GM12878 (cell line): ENCODE results near the gene RABEP2. TPM values are rescaled to one million over a fixed set of nuclear protein-coding genes. Genes with fewer than 3 reads are reported as not detected.

Experiments
- ATF7 ChIP-seq: fragments of 450-650 bp; IDR thresholded peaks from 2 replicates; pipeline ENCODE4 v1.6.1; 2016; ENCODE audit warnings: low read depth, mild to moderate bottlenecking
- CBX3 ChIP-seq: fragments of 200-600 bp; sonication (generic); IDR thresholded peaks from 2 replicates; pipeline ENCODE4 v1.6.1; 2016; ENCODE audit warnings: low read depth, borderline replicate concordance
- CREB1 ChIP-seq: IDR thresholded peaks from 2 replicates; pipeline ENCODE4 v1.6.1; 2012; ENCODE audit warnings: low read depth, mild to moderate bottlenecking, inconsistent platforms
- EZH2 ChIP-seq: IDR thresholded peaks from 2 replicates; pipeline ENCODE4 v1.6.1; 2012; ENCODE audit warnings: low read depth, mild to moderate bottlenecking, control low read depth, inconsistent platforms, low read length, borderline replicate concordance; ENCODE audit not compliant: control insufficient read depth
- FOXM1 ChIP-seq: IDR thresholded peaks from 2 replicates; pipeline ENCODE4 v1.6.1; 2012; ENCODE audit warnings: low read depth, mild to moderate bottlenecking, inconsistent platforms, low read length, moderate library complexity
- GATAD2B ChIP-seq: fragments of 450-650 bp; conservative IDR thresholded peaks from 2 replicates; pipeline ENCODE4 v1.6.1; 2017; ENCODE audit warnings: low read depth, mild to moderate bottlenecking, moderate library complexity
- IRF5 ChIP-seq: fragments of 450-650 bp; IDR thresholded peaks from 2 replicates; pipeline ENCODE4 v1.6.1; 2017; ENCODE audit warnings: borderline replicate concordance
- MTA2 ChIP-seq: fragments of 450-650 bp; IDR thresholded peaks from 2 replicates; pipeline ENCODE4 v1.6.1; 2016; ENCODE audit warnings: low read depth, mild to moderate bottlenecking, moderate library complexity
- PAX5 ChIP-seq: IDR thresholded peaks from 2 replicates; pipeline ENCODE4 v1.6.1; 2011; ENCODE audit warnings: low read depth, low read length, borderline replicate concordance
- RAD21 ChIP-seq: IDR thresholded peaks from 2 replicates; pipeline ENCODE4 v1.6.1; 2011; ENCODE audit warnings: mild to moderate bottlenecking, low read depth, low read length, moderate library complexity; ENCODE audit not compliant: insufficient read depth
- RB1 ChIP-seq: fragments of 450-650 bp; formaldehyde crosslinking; IDR thresholded peaks from 2 replicates; pipeline ENCODE4 v1.6.1; 2017; ENCODE audit warnings: mild to moderate bottlenecking, borderline replicate concordance
- RUNX3 ChIP-seq: IDR thresholded peaks from 2 replicates; pipeline ENCODE4 v1.6.1; 2012; ENCODE audit warnings: low read length, inconsistent platforms
- SIX5 ChIP-seq: IDR thresholded peaks from 2 replicates; pipeline ENCODE4 v1.6.1; 2011; ENCODE audit warnings: mild to moderate bottlenecking, low read depth, low read length, moderate library complexity; ENCODE audit not compliant: severe bottlenecking
- STAT1 ChIP-seq: fragments of 450-650 bp; conservative IDR thresholded peaks from 2 replicates; pipeline ENCODE4 v1.6.1; 2014; ENCODE audit warnings: antibody characterized with exemption, mild to moderate bottlenecking
- TCF12 ChIP-seq: IDR thresholded peaks from 2 replicates; pipeline ENCODE4 v1.6.1; 2011; ENCODE audit warnings: low read depth, mild to moderate bottlenecking, low read length
- TCF7 ChIP-seq: IDR thresholded peaks from 2 replicates; pipeline ENCODE4 v1.6.1; 2014; ENCODE audit warnings: antibody characterized with exemption, borderline replicate concordance
- ZBTB33 ChIP-seq: fragments of 450-650 bp; IDR thresholded peaks from 2 replicates; pipeline ENCODE4 v1.6.1; 2017; ENCODE audit warnings: mild to moderate bottlenecking
- ZBTB4 ChIP-seq: fragments of 450-650 bp; formaldehyde crosslinking; IDR thresholded peaks from 2 replicates; pipeline ENCODE4 v1.4.0; 2022; ENCODE audit warnings: mild to moderate bottlenecking, moderate library complexity
- ZNF592 ChIP-seq: fragments of 450-650 bp; IDR thresholded peaks from 2 replicates; pipeline ENCODE4 v1.6.1; 2017; ENCODE audit warnings: mild to moderate bottlenecking, moderate library complexity
- polyA plus RNA-seq, 11 experiments: library from polyadenylated mRNA; depleted of rRNA in 4 of 11; unstranded in 6 of 11; stranded (reverse) in 5 of 11; fragments of >200 nt; fragmentation: Nextera tagmentation in 4 of 11; fragmentation: Illumina TruSeq in 1 of 11; extraction: Ambion mirVana in 4 of 11; extraction: Trizol in 1 of 11; gene quantifications; 1 replicate in 1 of 11; 2 replicates in 10 of 11; pipeline versions ENCODE4 v1.2.1 to v1.2.3, GENCODE V29; 2011 to 2016; ENCODE audit warnings: inconsistent platforms in 2 of 11, missing spikeins in 2 of 11, low read depth in 1 of 11
- total RNA-seq, 4 experiments: library from RNA; depleted of rRNA in 3 of 4; stranded (reverse); fragments of >200 nt in 3 of 4; fragmentation: Illumina TruSeq in 1 of 4; extraction: Trizol in 1 of 4; gene quantifications; 2 replicates each; pipeline versions ENCODE4 v1.2.1 to v1.2.3, GENCODE V29; 2013 to 2021

RABEP2 gene
- total and polyA plus RNA-seq, 10 of the 15 experiments (the other 5 are each of a cell fraction or from before 2014, with no cell fraction given), result 0.47 to 33.2 (median 18.6) TPM

- TF ChIP-seq IRF5, result no peak
- TF ChIP-seq MTA2, result no peak
- no peak for TF ChIP-seq ATF7
- no peak for TF ChIP-seq SIX5
- TF ChIP-seq STAT1, result no peak
- no peak for TF ChIP-seq EZH2
- TF ChIP-seq PAX5, result no peak
- TF ChIP-seq ZNF592, result no peak
- TF ChIP-seq GATAD2B, result 0 out of 2 replicates have a peak, but pooled peaks have one; percentile 28
- no peak for TF ChIP-seq FOXM1
- no peak for TF ChIP-seq CREB1
- TF ChIP-seq TCF7, result no peak
- no peak for TF ChIP-seq CBX3
- peak; percentile 54 for TF ChIP-seq RAD21
- no peak for TF ChIP-seq RB1
- peak; percentile 98 for TF ChIP-seq ZBTB33
- no peak for TF ChIP-seq TCF12
- 0 out of 2 replicates have a peak, but pooled peaks have one; percentile 6 for TF ChIP-seq RUNX3
- TF ChIP-seq ZBTB4 (CRISPR knock-in tag), result no peak
These were observed 51.4 kb downstream of the RABEP2 start (continued) for GRCh38 chr16:28873543-28874201.
